Activated CD4-positive, alpha-beta T cell treated with anti-CD3 and anti-CD28 coated beads, Interleukin-2, amount 10 ng/mL, durations not matched to agents 7 days and 5 days (primary cell): ENCODE data around the gene PARD3. TPM values are rescaled to one million over a fixed set of nuclear protein-coding genes. Genes with fewer than 3 reads are reported as not detected.

Experiments used
- CTCF ChIA-PET: fragments of 350-600 bp; sonication (Branson Sonifier 250); formaldehyde crosslinking; loops from one replicate; lab custom pipeline; 2021; ENCODE audit warnings: antibody characterized with exemption; lab: Charles Lee
- POLR2A ChIA-PET: fragments of 350-600 bp; sonication (Branson Sonifier 250); formaldehyde crosslinking; loops from one replicate; lab custom pipeline; 2021; ENCODE audit warnings: antibody characterized with exemption; lab: Charles Lee
- DNase-seq: peaks from one replicate; pipeline ENCODE4 v3.0.0-alpha.2; 2020
- H3K27ac Mint-ChIP-seq: one replicate; pipeline ENCODE4 v1.8.0; 2021; ENCODE audit warnings: mild to moderate bottlenecking, moderate library complexity, mixed read lengths
- H3K27me3 Mint-ChIP-seq: one replicate; pipeline ENCODE4 v1.8.0; 2021; ENCODE audit warnings: mixed read lengths
- H3K36me3 Mint-ChIP-seq: one replicate; pipeline ENCODE4 v1.8.0; 2021; ENCODE audit warnings: low read depth, mixed read lengths
- H3K4me1 Mint-ChIP-seq: one replicate; pipeline ENCODE4 v1.8.0; 2021; ENCODE audit warnings: mixed read lengths
- H3K4me3 Mint-ChIP-seq: one replicate; pipeline ENCODE4 v1.8.0; 2021; ENCODE audit warnings: mild to moderate bottlenecking, moderate library complexity, mixed read lengths
- H3K9me3 Mint-ChIP-seq: one replicate; pipeline ENCODE4 v1.8.0; 2021; ENCODE audit warnings: mixed read lengths
- total RNA-seq, 2 experiments: library from RNA; stranded (reverse); gene quantifications; one replicate each; pipeline ENCODE4 v1.2.3, GENCODE V29; 2021

PARD3 gene
- total RNA-seq, 2 experiments from 2014 or later = 1.0 to 1.2 TPM

DNA sequence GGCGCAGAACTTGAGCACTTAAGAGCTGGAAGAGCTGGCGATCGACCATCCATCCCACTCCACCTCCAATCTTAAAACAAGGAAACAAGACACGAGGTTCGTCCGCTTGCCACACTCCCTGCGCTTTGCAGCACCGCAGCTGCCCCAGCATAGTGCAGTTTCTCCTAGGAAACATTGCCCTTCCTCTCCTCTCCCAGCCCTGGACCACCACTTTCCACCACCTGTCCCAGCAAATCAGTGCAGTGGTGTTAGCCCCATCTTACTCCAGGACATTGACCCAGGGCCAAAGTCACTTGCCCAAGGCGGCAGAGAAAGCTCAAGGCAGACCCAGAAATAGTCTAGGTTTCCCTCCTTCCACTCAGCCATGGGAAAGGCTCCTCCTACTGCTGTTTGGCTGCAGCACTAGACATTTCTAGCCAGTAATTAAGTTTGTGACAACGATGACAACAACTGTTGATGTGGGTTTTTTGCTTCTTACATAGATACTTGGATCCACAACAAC, 1.5 kb upstream of the PARD3 start:
- no peaks in the 10 kb centered on the region for H3K9me3 Mint-ChIP-seq
- no peak for DNase-seq
- H3K27me3 Mint-ChIP-seq = peaks cover 56% of the 10 kb centered on the region
- H3K4me1 Mint-ChIP-seq = peaks cover 8% of the 10 kb centered on the region
- ChIA-PET POLR2A (no interaction called here), CTCF (interaction anchor here (1.2 kb wide), 1 partner anchor 21 kb away, joined by 3 read pairs; no protein-coding TSS in a partner anchor)
- peak overlapping the region; percentile 20 for H3K4me3 Mint-ChIP-seq
- H3K36me3 Mint-ChIP-seq = no peaks in the 10 kb centered on the region
- no peak overlapping the region for H3K27ac Mint-ChIP-seq

DNA sequence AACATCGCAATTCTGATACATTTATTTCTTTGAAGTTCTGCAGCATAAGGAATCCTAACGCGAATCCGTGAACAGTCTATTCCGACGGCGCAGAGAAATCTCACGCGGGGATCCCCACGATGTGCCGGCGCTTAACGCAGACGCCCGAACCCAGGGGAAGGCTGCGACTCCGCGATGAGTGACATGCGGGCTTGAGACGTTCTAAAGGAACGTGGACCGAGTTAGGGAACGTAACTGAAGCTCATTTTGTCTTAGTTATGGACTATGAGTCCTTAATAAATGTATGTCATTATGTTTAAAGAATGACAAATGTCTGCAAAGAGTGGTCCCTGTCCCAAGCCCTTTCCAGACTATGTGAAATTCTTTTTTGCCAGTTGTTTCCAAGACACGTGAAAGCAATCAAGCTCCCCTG, 995 bp upstream of the PARD3 start:
- Mint-ChIP-seq H3K27me3 (peaks cover 59% of the 10 kb centered on the region), H3K36me3 (no peaks in the 10 kb centered on the region), H3K9me3 (no peaks in the 10 kb centered on the region), H3K27ac (no peak overlapping the region), H3K4me1 (peaks cover 8% of the 10 kb centered on the region), H3K4me3 (peak overlapping the region; percentile 65)
- ChIA-PET POLR2A (no interaction called here), CTCF (interaction anchor here (1.2 kb wide), 1 partner anchor 21 kb away, joined by 3 read pairs; no protein-coding TSS in a partner anchor)
- no peak for DNase-seq

DNA sequence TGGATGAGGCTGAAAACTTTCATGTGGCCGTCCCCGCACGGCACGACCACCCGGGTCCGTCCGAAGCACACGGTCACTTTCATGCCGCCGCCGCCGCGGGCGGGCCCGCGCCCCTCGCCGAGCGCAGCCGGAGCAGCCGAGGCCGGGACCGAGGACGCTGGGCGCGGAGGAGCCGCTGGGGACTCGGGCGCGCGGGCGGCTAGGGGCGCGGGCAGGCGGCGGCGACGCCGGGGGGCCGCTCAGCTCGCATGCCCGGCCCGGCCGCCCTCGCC, 247 bp downstream of the PARD3 start:
- no peak overlapping the region for H3K27ac Mint-ChIP-seq
- H3K4me3 Mint-ChIP-seq = no peak overlapping the region
- no peak for DNase-seq
- no peaks in the 10 kb centered on the region for H3K9me3 Mint-ChIP-seq
- no peaks in the 10 kb centered on the region for H3K36me3 Mint-ChIP-seq
- H3K27me3 Mint-ChIP-seq = peaks cover 66% of the 10 kb centered on the region
- H3K4me1 Mint-ChIP-seq = peaks cover 11% of the 10 kb centered on the region
- ChIA-PET CTCF (no interaction called here), POLR2A (no interaction called here)

GRCh38 chr10:34814223-34814912, 728 bp downstream of the PARD3 start:
- no peaks in the 10 kb centered on the region for H3K9me3 Mint-ChIP-seq
- no peak overlapping the region for H3K27ac Mint-ChIP-seq
- peak overlapping the region; percentile 63 for H3K4me3 Mint-ChIP-seq
- peaks cover 65% of the 10 kb centered on the region for H3K27me3 Mint-ChIP-seq
- no peak for DNase-seq
- ChIA-PET CTCF (no interaction called here), POLR2A (no interaction called here)
- peaks cover 14% of the 10 kb centered on the region for H3K4me1 Mint-ChIP-seq
- no peaks in the 10 kb centered on the region for H3K36me3 Mint-ChIP-seq

GRCh38 chr10:34813626-34814222, 1.4 kb downstream of the PARD3 start:
- peaks cover 18% of the 10 kb centered on the region for H3K4me1 Mint-ChIP-seq
- H3K4me3 Mint-ChIP-seq = peak overlapping the region; percentile 63
- H3K36me3 Mint-ChIP-seq = no peaks in the 10 kb centered on the region
- no peak overlapping the region for H3K27ac Mint-ChIP-seq
- no peaks in the 10 kb centered on the region for H3K9me3 Mint-ChIP-seq
- ChIA-PET POLR2A (no interaction called here), CTCF (no interaction called here)
- DNase-seq = no peak
- peaks cover 71% of the 10 kb centered on the region for H3K27me3 Mint-ChIP-seq

GRCh38 chr10:34812771-34813170, 2.3 kb downstream of the PARD3 start:
- Mint-ChIP-seq H3K36me3 (no peaks in the 10 kb centered on the region), H3K27ac (no peak overlapping the region), H3K4me1 (peaks cover 18% of the 10 kb centered on the region), H3K4me3 (no peak overlapping the region), H3K9me3 (no peaks in the 10 kb centered on the region), H3K27me3 (peaks cover 71% of the 10 kb centered on the region)
- ChIA-PET POLR2A (no interaction called here), CTCF (no interaction called here)
- DNase-seq = no peak

DNA sequence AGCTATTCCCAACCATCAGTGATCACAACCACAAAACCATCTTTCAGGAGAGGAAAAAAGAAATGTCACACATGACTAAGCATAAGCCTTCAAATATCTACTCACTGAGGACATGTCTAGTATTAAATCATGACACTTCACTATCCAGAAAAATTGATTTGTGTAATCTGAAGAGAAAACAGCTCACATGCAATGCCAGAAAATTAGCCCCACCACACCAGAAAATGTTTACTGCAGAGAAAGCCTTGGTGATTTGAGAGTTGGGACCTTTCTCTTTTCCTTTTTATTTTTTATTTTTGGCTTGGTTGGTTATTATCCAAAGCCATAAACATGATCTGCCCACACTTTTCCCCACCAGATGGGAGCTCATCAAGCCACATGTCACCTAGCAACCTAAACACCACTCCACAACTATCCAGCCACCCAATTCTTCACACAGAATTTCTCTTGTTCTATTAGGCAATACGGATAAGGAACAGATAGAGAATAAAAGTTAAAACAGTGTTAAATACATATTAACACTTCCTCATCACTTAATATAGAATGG, 3.1 kb downstream of the PARD3 start:
- no peak for DNase-seq
- H3K36me3 Mint-ChIP-seq = no peaks in the 10 kb centered on the region
- no peak overlapping the region for H3K27ac Mint-ChIP-seq
- no peaks in the 10 kb centered on the region for H3K9me3 Mint-ChIP-seq
- no peak overlapping the region for H3K4me3 Mint-ChIP-seq
- CTCF ChIA-PET = no interaction called here
- POLR2A ChIA-PET = no interaction called here
- H3K4me1 Mint-ChIP-seq = peaks cover 18% of the 10 kb centered on the region
- H3K27me3 Mint-ChIP-seq = peaks cover 64% of the 10 kb centered on the region

DNA sequence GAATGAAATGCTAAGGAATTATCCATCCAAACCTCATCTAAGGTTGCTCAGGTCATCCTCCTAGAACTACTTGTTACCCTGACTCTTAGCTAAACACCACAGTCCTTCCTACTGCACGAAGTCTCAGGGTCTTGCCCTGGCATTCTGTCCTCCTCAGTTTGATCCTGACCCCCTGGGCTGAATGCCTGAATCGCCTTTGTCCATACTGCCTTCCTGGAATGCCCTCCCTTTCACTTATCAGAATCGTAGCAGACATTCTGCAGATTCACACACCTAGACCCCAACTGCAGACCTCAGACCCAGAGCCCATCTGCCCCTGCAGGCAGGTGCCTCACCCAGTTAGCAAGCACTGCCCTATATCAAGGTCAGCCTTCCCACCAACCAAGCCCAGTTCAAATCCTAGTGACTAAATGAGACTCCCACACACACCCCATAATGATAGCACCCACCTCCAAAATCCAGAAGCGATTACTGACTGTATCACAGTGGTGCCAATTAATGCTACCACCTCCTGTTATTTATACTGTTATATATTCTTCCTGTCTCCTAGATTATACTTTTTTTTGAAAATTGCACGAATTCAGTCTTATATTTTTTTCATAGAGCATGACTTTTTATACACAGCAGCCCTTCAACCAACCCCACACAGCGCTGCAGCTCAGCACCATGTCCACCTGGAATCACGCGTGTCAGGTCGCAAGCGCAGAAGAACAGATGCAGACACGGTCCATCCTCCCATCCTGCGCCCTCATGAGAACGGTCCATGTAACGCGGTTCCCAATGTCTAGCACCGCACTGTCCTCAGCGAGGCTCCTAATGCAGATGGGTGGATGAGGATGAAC, 3.7 kb downstream of the PARD3 start:
- POLR2A ChIA-PET = no interaction called here
- peaks cover 14% of the 10 kb centered on the region for H3K4me1 Mint-ChIP-seq

GRCh38 chr10:34809796-34810195, 5.3 kb downstream of the PARD3 start:
- POLR2A ChIA-PET = no interaction called here
- H3K27me3 Mint-ChIP-seq = peaks cover 51% of the 10 kb centered on the region
- CTCF ChIA-PET = interaction anchor here (0.6 kb wide), 1 partner anchor 15 kb away, joined by 3 read pairs; no protein-coding TSS in a partner anchor
- no peak for DNase-seq
- H3K4me3 Mint-ChIP-seq = no peak overlapping the region
- no peaks in the 10 kb centered on the region for H3K36me3 Mint-ChIP-seq
- H3K9me3 Mint-ChIP-seq = no peaks in the 10 kb centered on the region
- no peak overlapping the region for H3K27ac Mint-ChIP-seq
- peaks cover 9% of the 10 kb centered on the region for H3K4me1 Mint-ChIP-seq

More for the DNA sequence above, 3.7 kb downstream of the PARD3 start:
- H3K27ac Mint-ChIP-seq = no peak overlapping the region
- peaks cover 59% of the 10 kb centered on the region for H3K27me3 Mint-ChIP-seq
- DNase-seq = no peak
- CTCF ChIA-PET = interaction anchor here (0.6 kb wide), 1 partner anchor 315 kb away, joined by 4 read pairs; no protein-coding TSS in a partner anchor
- H3K36me3 Mint-ChIP-seq = no peaks in the 10 kb centered on the region
- H3K9me3 Mint-ChIP-seq = no peaks in the 10 kb centered on the region
- H3K4me3 Mint-ChIP-seq = no peak overlapping the region

GRCh38 chr10:34808801-34809745, 6.0 kb downstream of the PARD3 start:
- peaks cover 51% of the 10 kb centered on the region for H3K27me3 Mint-ChIP-seq
- H3K4me3 Mint-ChIP-seq = no peak overlapping the region
- CTCF ChIA-PET = interaction anchor here (0.6 kb wide), 1 partner anchor 16 kb away, joined by 3 read pairs; no protein-coding TSS in a partner anchor
- no peak overlapping the region for H3K27ac Mint-ChIP-seq
- no peaks in the 10 kb centered on the region for H3K36me3 Mint-ChIP-seq
- no peaks in the 10 kb centered on the region for H3K9me3 Mint-ChIP-seq
- POLR2A ChIA-PET = no interaction called here
- DNase-seq = no peak
- H3K4me1 Mint-ChIP-seq = peaks cover 9% of the 10 kb centered on the region

- Mint-ChIP-seq H3K36me3 (no peaks in the 10 kb centered on the region), H3K27ac (no peak overlapping the region), H3K4me3 (no peak overlapping the region), H3K9me3 (no peaks in the 10 kb centered on the region), H3K4me1 (peaks cover 9% of the 10 kb centered on the region), H3K27me3 (peaks cover 43% of the 10 kb centered on the region)
- CTCF ChIA-PET = no interaction called here
- DNase-seq = no peak
- POLR2A ChIA-PET = no interaction called here
These were observed 6.8 kb downstream of the PARD3 start for GRCh38 chr10:34808336-34808735.

DNA sequence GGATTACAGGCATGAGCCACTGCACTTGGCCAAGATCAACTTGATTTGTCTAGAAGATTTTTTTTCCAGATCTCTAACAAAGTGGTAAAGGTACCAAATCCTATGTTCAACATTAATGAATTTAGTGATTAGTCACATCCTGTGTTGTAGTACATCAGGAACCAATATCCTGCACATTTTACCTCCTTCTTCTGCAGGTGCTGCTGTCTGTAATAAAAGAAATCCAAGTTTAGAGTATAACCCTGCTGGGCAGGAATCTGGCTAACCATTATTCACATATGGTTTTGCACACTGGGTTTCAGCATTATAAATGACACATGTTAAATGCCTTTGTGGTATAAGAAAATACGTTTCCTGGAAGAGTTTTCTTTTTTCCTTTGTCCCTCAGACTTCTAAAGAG, 10.8 kb downstream of the PARD3 start:
- Mint-ChIP-seq H3K27ac (no peak overlapping the region), H3K4me3 (no peak overlapping the region), H3K27me3 (peaks cover 13% of the 10 kb centered on the region), H3K36me3 (no peaks in the 10 kb centered on the region), H3K4me1 (peaks cover 3% of the 10 kb centered on the region), H3K9me3 (no peaks in the 10 kb centered on the region)
- ChIA-PET CTCF (no interaction called here), POLR2A (no interaction called here)
- DNase-seq = no peak
